H9 (cell line): ENCODE measurements around the gene PDE1C. TPM values are rescaled to one million over a fixed set of nuclear protein-coding genes. Genes with fewer than 3 reads are reported as not detected.

Experiments
- DNase-seq: peaks from one replicate; pipeline ENCODE4 v3.0.0-alpha.2; 2017
- H2AFZ ChIP-seq: one replicate; pipeline ENCODE4 v1.6.1; 2013; ENCODE audit warnings: mild to moderate bottlenecking, low read length, control low read depth, moderate library complexity
- H2AK5ac ChIP-seq: 2 replicates; pipeline ENCODE4 v1.6.1; 2013; ENCODE audit warnings: low read length, control low read depth, mixed read lengths; ENCODE audit not compliant: insufficient read length
- H2BK120ac ChIP-seq: one replicate; pipeline ENCODE4 v1.6.1; 2013; ENCODE audit warnings: low read depth, mild to moderate bottlenecking, low read length, control low read depth, inconsistent platforms; ENCODE audit not compliant: poor library complexity, severe bottlenecking
- H2BK12ac ChIP-seq: 2 replicates; pipeline ENCODE4 v1.6.1; 2013; ENCODE audit warnings: low read length, control low read depth, mixed read lengths, low read depth; ENCODE audit not compliant: insufficient read length
- H2BK15ac ChIP-seq: 2 replicates; pipeline ENCODE4 v1.6.1; 2013; ENCODE audit warnings: low read depth, low read length, control low read depth
- H2BK20ac ChIP-seq: one replicate; pipeline ENCODE4 v1.6.1; 2013; ENCODE audit warnings: low read depth, mild to moderate bottlenecking, low read length, control low read depth, inconsistent platforms; ENCODE audit not compliant: poor library complexity, severe bottlenecking
- H2BK5ac ChIP-seq: 2 replicates; pipeline ENCODE4 v1.6.1; 2013; ENCODE audit warnings: low read length, control low read depth, mixed read lengths; ENCODE audit not compliant: insufficient read length
- H3K14ac ChIP-seq: 2 replicates; pipeline ENCODE4 v1.6.1; 2013; ENCODE audit warnings: low read length, control low read depth; ENCODE audit not compliant: insufficient read depth
- H3K18ac ChIP-seq: 2 replicates; pipeline ENCODE4 v1.6.1; 2013; ENCODE audit warnings: low read depth, mild to moderate bottlenecking, mixed read lengths, low read length, control low read depth; ENCODE audit not compliant: insufficient read length
- H3K23ac ChIP-seq: 2 replicates; pipeline ENCODE4 v1.6.1; 2013; ENCODE audit warnings: low read length, control low read depth, mixed read lengths, low read depth; ENCODE audit not compliant: insufficient read length
- H3K23me2 ChIP-seq: 2 replicates; pipeline ENCODE4 v1.6.1; 2013; ENCODE audit warnings: low read depth, mild to moderate bottlenecking, mixed read lengths, low read length, control low read depth; ENCODE audit not compliant: insufficient read length, poor library complexity, severe bottlenecking
- H3K27ac ChIP-seq: 2 replicates; pipeline ENCODE4 v1.5.1; 2013; ENCODE audit warnings: low read length, control low read depth, mixed read lengths, low read depth; ENCODE audit not compliant: insufficient read length
- H3K27me3 ChIP-seq: 2 replicates; pipeline ENCODE4 v1.6.1; 2013; ENCODE audit warnings: low read length, control low read depth, inconsistent platforms; ENCODE audit not compliant: insufficient read depth
- H3K4ac ChIP-seq: 2 replicates; pipeline ENCODE4 v1.6.1; 2013; ENCODE audit warnings: low read depth, mild to moderate bottlenecking, control low read depth, inconsistent platforms, low read length, moderate library complexity
- H3K4me1 ChIP-seq: 2 replicates; pipeline ENCODE4 v1.6.1; 2013; ENCODE audit warnings: low read length, control low read depth, inconsistent platforms; ENCODE audit not compliant: insufficient read depth
- H3K4me2 ChIP-seq: 2 replicates; pipeline ENCODE4 v1.6.1; 2013; ENCODE audit warnings: low read length, control low read depth, mixed read lengths; ENCODE audit not compliant: insufficient read length, insufficient read depth
- H3K56ac ChIP-seq: 2 replicates; pipeline ENCODE4 v1.6.1; 2013; ENCODE audit warnings: low read depth, mild to moderate bottlenecking, mixed read lengths, low read length, control low read depth; ENCODE audit not compliant: insufficient read length
- H3K79me1 ChIP-seq: 2 replicates; pipeline ENCODE4 v1.6.1; 2013; ENCODE audit warnings: low read depth, mild to moderate bottlenecking, moderate library complexity, low read length, control low read depth, inconsistent platforms; ENCODE audit not compliant: insufficient read depth, poor library complexity, severe bottlenecking
- H3K79me2 ChIP-seq: 2 replicates; pipeline ENCODE4 v1.6.1; 2013; ENCODE audit warnings: low read length, control low read depth, inconsistent platforms; ENCODE audit not compliant: insufficient read depth
- H3K9ac ChIP-seq: 2 replicates; pipeline ENCODE4 v1.6.1; 2013; ENCODE audit warnings: low read length, control low read depth, mixed read lengths; ENCODE audit not compliant: insufficient read length; ENCODE audit errors: extremely low read depth
- H3K9me3 ChIP-seq: one replicate; pipeline ENCODE4 v1.6.1; 2013; ENCODE audit warnings: low read depth, low read length, inconsistent platforms; ENCODE audit not compliant: control insufficient read depth
- H3T11ph ChIP-seq: one replicate; pipeline ENCODE4 v1.6.1; 2013; ENCODE audit warnings: mild to moderate bottlenecking, low read length, control low read depth, inconsistent platforms
- H4K20me1 ChIP-seq: one replicate; pipeline ENCODE4 v1.6.1; 2013; ENCODE audit not compliant: control insufficient read depth, insufficient read length, insufficient read depth
- H4K5ac ChIP-seq: 2 replicates; pipeline ENCODE4 v1.6.1; 2013; ENCODE audit warnings: low read depth, mild to moderate bottlenecking, mixed read lengths, low read length, control low read depth; ENCODE audit not compliant: insufficient read length
- H4K8ac ChIP-seq: replicated peaks from 2 replicates; pipeline ENCODE4 v1.6.1; 2013; ENCODE audit warnings: low read length, control low read depth, mixed read lengths, low read depth; ENCODE audit not compliant: insufficient read length
- H4K91ac ChIP-seq: 2 replicates; pipeline ENCODE4 v1.6.1; 2013; ENCODE audit warnings: low read depth, mild to moderate bottlenecking, moderate library complexity, mixed read lengths, low read length, control low read depth; ENCODE audit not compliant: insufficient read length
- H3K27ac Mint-ChIP-seq, 3 experiments: 2 replicates in 2 of 3; 3 replicates in 1 of 3; pipeline ENCODE4 v1.8.0; 2020 to 2021; ENCODE audit warnings: mixed read lengths in 3 of 3, mild to moderate bottlenecking in 1 of 3, moderate library complexity in 1 of 3
- H3K27me3 Mint-ChIP-seq: 2 replicates; pipeline ENCODE4 v1.8.0; 2021; ENCODE audit warnings: low read depth, mild to moderate bottlenecking, moderate library complexity, mixed read lengths
- H3K36me3 Mint-ChIP-seq, 3 experiments: 2 replicates in 2 of 3; 3 replicates in 1 of 3; pipeline ENCODE4 v1.8.0; 2020 to 2021; ENCODE audit warnings: low read depth in 3 of 3, mixed read lengths in 3 of 3; ENCODE audit not compliant: insufficient read depth in 1 of 3
- H3K4me1 Mint-ChIP-seq, 2 experiments: 2 replicates each; pipeline ENCODE4 v1.8.0; 2020; ENCODE audit warnings: mixed read lengths in 2 of 2
- H3K4me3 Mint-ChIP-seq, 2 experiments: 2 replicates in 1 of 2; 3 replicates in 1 of 2; pipeline ENCODE4 v1.8.0; 2020 to 2021; ENCODE audit warnings: mild to moderate bottlenecking in 2 of 2, mixed read lengths in 2 of 2, moderate library complexity in 1 of 2
- H3K9me3 Mint-ChIP-seq, 2 experiments: 2 replicates in 1 of 2; 3 replicates in 1 of 2; pipeline ENCODE4 v1.8.0; 2020; ENCODE audit warnings: mild to moderate bottlenecking in 2 of 2, mixed read lengths in 2 of 2, moderate library complexity in 1 of 2
- WGBS: extraction: QIAGEN DNeasy Blood & Tissue Kit; methylation state at CpG from one replicate; pipeline ENCODE4 v1.1.7; 2013; ENCODE audit warnings: missing lambda C conversion rate, low lambda C conversion rate, mixed read lengths; ENCODE audit not compliant: insufficient read length; ENCODE audit errors: extremely low coverage; 5-methylcytosine and 5-hydroxymethylcytosine counted together
- total RNA-seq: library from RNA; stranded (reverse); gene quantifications from 2 replicates; pipeline ENCODE4 v1.2.1, GENCODE V29; 2021
- TF ChIP-seq, protein P1 (sequence below): fragments of 200-600 bp; sonication (generic); conservative IDR thresholded peaks from 3 replicates; pipeline ENCODE4 v1.8.0; 2021; ENCODE audit warnings: antibody characterized with exemption, mild to moderate bottlenecking

The PDE1C gene
- total RNA-seq, 1 experiment from 2014 or later, result 0.17 TPM

DNA sequence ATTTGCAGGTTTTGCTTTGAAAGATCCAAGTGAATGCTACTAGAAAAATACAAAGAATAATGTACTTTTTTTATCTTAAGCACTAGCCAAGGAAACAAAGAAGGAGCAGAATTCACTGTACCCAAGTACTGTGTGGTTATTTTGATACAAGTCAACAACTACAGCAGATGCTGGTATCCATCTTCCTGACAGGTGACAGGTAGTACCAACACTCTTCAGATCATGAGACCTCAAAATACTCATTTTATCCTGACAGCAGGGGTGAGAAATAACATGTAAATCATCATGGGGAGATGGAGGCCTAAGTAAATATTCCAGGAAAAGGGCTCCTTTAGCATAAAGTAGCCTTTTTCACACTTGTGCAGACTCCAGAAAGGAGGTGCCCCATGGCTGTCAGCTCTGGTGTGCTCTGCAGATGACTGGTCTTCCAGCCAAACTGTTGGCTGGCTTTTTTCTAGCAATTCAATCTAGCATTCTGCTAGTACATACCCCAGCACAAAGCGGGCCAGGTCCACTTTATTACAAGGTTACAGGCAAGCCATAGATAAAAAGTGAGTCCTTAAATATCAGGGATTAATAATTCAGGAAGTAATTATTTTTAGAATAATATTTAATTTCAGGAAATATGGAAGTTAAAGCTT lies 90.4 kb downstream of the PDE1C start:
- TF ChIP-seq, protein P1, sequence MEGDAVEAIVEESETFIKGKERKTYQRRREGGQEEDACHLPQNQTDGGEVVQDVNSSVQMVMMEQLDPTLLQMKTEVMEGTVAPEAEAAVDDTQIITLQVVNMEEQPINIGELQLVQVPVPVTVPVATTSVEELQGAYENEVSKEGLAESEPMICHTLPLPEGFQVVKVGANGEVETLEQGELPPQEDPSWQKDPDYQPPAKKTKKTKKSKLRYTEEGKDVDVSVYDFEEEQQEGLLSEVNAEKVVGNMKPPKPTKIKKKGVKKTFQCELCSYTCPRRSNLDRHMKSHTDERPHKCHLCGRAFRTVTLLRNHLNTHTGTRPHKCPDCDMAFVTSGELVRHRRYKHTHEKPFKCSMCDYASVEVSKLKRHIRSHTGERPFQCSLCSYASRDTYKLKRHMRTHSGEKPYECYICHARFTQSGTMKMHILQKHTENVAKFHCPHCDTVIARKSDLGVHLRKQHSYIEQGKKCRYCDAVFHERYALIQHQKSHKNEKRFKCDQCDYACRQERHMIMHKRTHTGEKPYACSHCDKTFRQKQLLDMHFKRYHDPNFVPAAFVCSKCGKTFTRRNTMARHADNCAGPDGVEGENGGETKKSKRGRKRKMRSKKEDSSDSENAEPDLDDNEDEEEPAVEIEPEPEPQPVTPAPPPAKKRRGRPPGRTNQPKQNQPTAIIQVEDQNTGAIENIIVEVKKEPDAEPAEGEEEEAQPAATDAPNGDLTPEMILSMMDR, result no peak
- H2AK5ac ChIP-seq, result no peak overlapping the region
- no peak overlapping the region for H4K8ac ChIP-seq
- H4K91ac ChIP-seq, result no peak overlapping the region
- no peaks in the 10 kb centered on the region for H3K79me2 ChIP-seq
- no peak overlapping the region for H3K4ac ChIP-seq
- H3K27ac ChIP-seq, result no peak overlapping the region
- H3K4me2 ChIP-seq, result no peak overlapping the region
- no peak overlapping the region for H3K9ac ChIP-seq
- no peak overlapping the region for H3K23ac ChIP-seq
- no peak overlapping the region for H2BK120ac ChIP-seq
- no peak overlapping the region for H2AFZ ChIP-seq
- no peak overlapping the region for H3K27ac Mint-ChIP-seq
- no peaks in the 10 kb centered on the region for H3K27me3 ChIP-seq
- no peak overlapping the region for H3K4me3 Mint-ChIP-seq
- WGBS, result no CpG with 5 or more reads among the region's 1 CpG
- no peak overlapping the region for H2BK15ac ChIP-seq
- no peak overlapping the region for H2BK20ac ChIP-seq
- peaks cover 14 to 15% of the 10 kb centered on the region in 2 experiments for H3K9me3 Mint-ChIP-seq
- peaks cover 0 to 7% (median 4%) of the 10 kb centered on the region in 3 experiments; a peak in 5 of 7 replicates for H3K36me3 Mint-ChIP-seq
- H2BK12ac ChIP-seq, result no peak overlapping the region
- no peaks in the 10 kb centered on the region for H3K79me1 ChIP-seq
- H3K18ac ChIP-seq, result no peak overlapping the region
- 0 out of 4 replicates have a peak, but pooled peaks cover 0 to 7% of the 10 kb centered on the region in 2 experiments for H3K4me1 Mint-ChIP-seq
- no peaks in the 10 kb centered on the region; the same call in 1 of the 2 replicates for H3K4me1 ChIP-seq
- H3K56ac ChIP-seq, result no peak overlapping the region
- H4K5ac ChIP-seq, result no peak overlapping the region
- no peaks in the 10 kb centered on the region for H3K23me2 ChIP-seq
- peaks cover 2% of the 10 kb centered on the region; the same call in 1 of the 2 replicates for H3K27me3 Mint-ChIP-seq
- DNase-seq, result no peak
- no peaks in the 10 kb centered on the region for H4K20me1 ChIP-seq
- H3T11ph ChIP-seq, result no peak overlapping the region
- no peak overlapping the region for H2BK5ac ChIP-seq
- H3K14ac ChIP-seq, result no peak overlapping the region
- no peaks in the 10 kb centered on the region for H3K9me3 ChIP-seq
